ENCODE measurements around the gene PGLYRP1. TPM values are rescaled to one million over a fixed set of nuclear protein-coding genes. Genes with fewer than 3 reads are reported as not detected.
A peak's percentile ranks its signal among the peaks of the same experiment; 100 is the strongest.

The PGLYRP1 gene
- total RNA-seq, 1 experiment from 2014 or later: not detected

GRCh38 chr19:46000491-46001246, 22.2 kb downstream of the PGLYRP1 start:
- Histone ChIP-seq H3K27me3 (ENCODE audit: insufficient read depth, low read length) (no peaks in the 10 kb centered on the region), H2AFZ (ENCODE audit: low read depth, low read length, poor library complexity, severe bottlenecking) (no peak overlapping the region), H3K79me2 (ENCODE audit: insufficient read depth, low read length) (peaks cover 14% of the 10 kb centered on the region; the same call in 1 of the 2 replicates), H3K36me3 (ENCODE audit: control insufficient read depth in 1 of 2, insufficient read depth in 2 of 2, low read length in 2 of 2) (no peaks in the 10 kb centered on the region; a peak in 1 of 4 replicates), H3K4me3 (replicated peaks in 1 of 2; ENCODE audit: low read depth in 1 of 2, low read length in 2 of 2) (no peak overlapping the region), H3K4me1 (ENCODE audit: control insufficient read depth in 1 of 2, insufficient read depth in 2 of 2, low read length in 2 of 2) (peaks cover 2 to 5% of the 10 kb centered on the region in 2 experiments; a peak in 3 of 4 replicates), H4K20me1 (ENCODE audit: insufficient read depth) (no peaks in the 10 kb centered on the region), H3K4me2 (ENCODE audit: low read length) (no peak overlapping the region), H3K9me3 (ENCODE audit: control insufficient read depth in 1 of 2, insufficient read depth in 1 of 2, low read depth in 1 of 2, low read length in 2 of 2) (no peaks in the 10 kb centered on the region), H3K27ac (ENCODE audit: low read depth, low read length) (no peak overlapping the region), H3K9me2 (ENCODE audit: insufficient read depth) (no peaks in the 10 kb centered on the region), H3K9ac (ENCODE audit: low read length) (no peak overlapping the region)
- DNase-seq (ENCODE audit: low read depth, low spot score): no peak
- BruUV-seq (replicated peaks): no TSS peak
- RAD21 ChIA-PET (ENCODE audit: low non-redundant PET in 1 of 2, low total read pairs in 2 of 2, uncharacterized antibody in 2 of 2, unreplicated experiment in 2 of 2): no interaction called here
- CTCF ChIA-PET: no interaction called here
- TF ChIP-seq EGR1 (IDR thresholded peaks at IDR 0.05; ENCODE audit: low read depth): no peak
- TF ChIP-seq ZNF274 (IDR thresholded peaks at IDR 0.05; ENCODE audit: low read depth, low read length): no peak
- TF ChIP-seq ELF1 (IDR thresholded peaks at IDR 0.05; ENCODE audit: borderline replicate concordance, low read depth): no peak
- no peak for TF ChIP-seq JUND (IDR thresholded peaks at IDR 0.05)
- TF ChIP-seq POLR2A (IDR thresholded peaks at IDR 0.05; ENCODE audit: borderline replicate concordance, extremely low read depth, insufficient read depth, insufficient read length): no peak
- no peak for TF ChIP-seq EZH2 (IDR thresholded peaks at IDR 0.05)
- TF ChIP-seq, protein P1, sequence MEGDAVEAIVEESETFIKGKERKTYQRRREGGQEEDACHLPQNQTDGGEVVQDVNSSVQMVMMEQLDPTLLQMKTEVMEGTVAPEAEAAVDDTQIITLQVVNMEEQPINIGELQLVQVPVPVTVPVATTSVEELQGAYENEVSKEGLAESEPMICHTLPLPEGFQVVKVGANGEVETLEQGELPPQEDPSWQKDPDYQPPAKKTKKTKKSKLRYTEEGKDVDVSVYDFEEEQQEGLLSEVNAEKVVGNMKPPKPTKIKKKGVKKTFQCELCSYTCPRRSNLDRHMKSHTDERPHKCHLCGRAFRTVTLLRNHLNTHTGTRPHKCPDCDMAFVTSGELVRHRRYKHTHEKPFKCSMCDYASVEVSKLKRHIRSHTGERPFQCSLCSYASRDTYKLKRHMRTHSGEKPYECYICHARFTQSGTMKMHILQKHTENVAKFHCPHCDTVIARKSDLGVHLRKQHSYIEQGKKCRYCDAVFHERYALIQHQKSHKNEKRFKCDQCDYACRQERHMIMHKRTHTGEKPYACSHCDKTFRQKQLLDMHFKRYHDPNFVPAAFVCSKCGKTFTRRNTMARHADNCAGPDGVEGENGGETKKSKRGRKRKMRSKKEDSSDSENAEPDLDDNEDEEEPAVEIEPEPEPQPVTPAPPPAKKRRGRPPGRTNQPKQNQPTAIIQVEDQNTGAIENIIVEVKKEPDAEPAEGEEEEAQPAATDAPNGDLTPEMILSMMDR (IDR thresholded peaks at IDR 0.05 in 2 of 3, conservative IDR thresholded peaks at IDR 0.05 in 1 of 3; ENCODE audit: borderline replicate concordance in 1 of 3, insufficient read depth in 1 of 3, low read depth in 2 of 3, low read length in 2 of 3): no peak
- no peak for TF ChIP-seq TCF7L2 (IDR thresholded peaks at IDR 0.05; ENCODE audit: borderline replicate concordance, extremely low read depth, insufficient read depth, insufficient read length)
- TF ChIP-seq ATF3 (IDR thresholded peaks at IDR 0.05): no peak
- no peak for TF ChIP-seq SRF (IDR thresholded peaks at IDR 0.05; ENCODE audit: low read depth)
- no peak for TF ChIP-seq EZH2phosphoT487 (IDR thresholded peaks at IDR 0.05; ENCODE audit: borderline replicate concordance)
- no peak for TF ChIP-seq POLR2AphosphoS5 (IDR thresholded peaks at IDR 0.05; ENCODE audit: low read depth, low read length)
- TF ChIP-seq CEBPB (IDR thresholded peaks at IDR 0.05; ENCODE audit: low read depth): no peak
- no peak for TF ChIP-seq YY1 (IDR thresholded peaks at IDR 0.05; ENCODE audit: extremely low read depth, insufficient replicate concordance, low read depth, low read length)
- TF ChIP-seq RAD21 (IDR thresholded peaks at IDR 0.05; ENCODE audit: low read depth): no peak
- no peak for TF ChIP-seq SP1 (IDR thresholded peaks at IDR 0.05; ENCODE audit: low read depth)
- POLR2A ChIA-PET: no interaction called here
- intact Hi-C loops (cut with micrococcal nuclease): no loop called here
- peak; percentile 73 for ATAC-seq

Data from HCT116 (cell line).